PFSK-1 (cell line): Measurements from ENCODE around the gene TJAP1.

Experiments used
- FOXP2 ChIP-seq: optimal IDR thresholded peaks from 2 replicates; pipeline ENCODE3; 2011; ENCODE audit warnings: borderline replicate concordance, control low read depth, inconsistent platforms; ENCODE audit not compliant: insufficient read depth; ENCODE audit errors: extremely low read length, extremely low read depth
- POLR2AphosphoS5 ChIP-seq: IDR thresholded peaks from 2 replicates; pipeline ENCODE4 v1.6.1; 2012; ENCODE audit warnings: low read depth, mild to moderate bottlenecking, control low read depth, low read length, moderate library complexity
- REST ChIP-seq, 2 experiments: IDR thresholded peaks; 2 replicates each; pipeline versions ENCODE4 v1.6.1 to v1.8.0; 2011 to 2012; ENCODE audit warnings: low read depth in 2 of 2, low read length in 2 of 2, control low read depth in 1 of 2, inconsistent platforms in 1 of 2, mild to moderate bottlenecking in 1 of 2, moderate library complexity in 1 of 2; ENCODE audit not compliant: insufficient read depth in 1 of 2
- SIN3A ChIP-seq: IDR thresholded peaks from 2 replicates; pipeline ENCODE4 v1.6.1; 2012; ENCODE audit warnings: mild to moderate bottlenecking, low read length, moderate library complexity, borderline replicate concordance; ENCODE audit not compliant: insufficient read depth
- TAF1 ChIP-seq: IDR thresholded peaks from 2 replicates; pipeline ENCODE4 v1.6.1; 2012; ENCODE audit warnings: low read length, control low read depth, borderline replicate concordance; ENCODE audit not compliant: insufficient read depth

GRCh38 chr6:43467752-43468151 lies 9.6 kb upstream of the TJAP1 start:
- TF ChIP-seq REST (IDR thresholded peaks at IDR 0.05; ENCODE audit: insufficient read depth in 1 of 2, low read depth in 2 of 2, low read length in 2 of 2) (no peak), POLR2AphosphoS5 (no peak), FOXP2 (no peak), SIN3A (no peak), TAF1 (no peak)
